Stimulated activated naive B cell treated with anti-CD40 and anti-IgM and Interleukin-4, amounts not matched to agents 10 μg/mL and 1 μg/mL and 100 μg/mL, for 72 hours (primary cell): Measurements from ENCODE around the gene PPP2R2B.

Source experiments
- ATAC-seq, 2 donors: fragments of 150-1000 bp; cut with Tn5 transposase; replicated peaks; 2 replicates each; pipeline ENCODE4 v1.10.0; 2021; ENCODE audit warnings: moderate library complexity in 1 of 2
- DNase-seq: peaks from one replicate; pipeline ENCODE4 v3.0.0; 2021
- H3K27ac Mint-ChIP-seq: one replicate; pipeline ENCODE4 v1.8.0; 2022; ENCODE audit warnings: mild to moderate bottlenecking, mixed read lengths
- H3K27me3 Mint-ChIP-seq, 2 donors: one replicate each; pipeline ENCODE4 v1.8.0; 2022; ENCODE audit warnings: mixed read lengths in 2 of 2
- H3K36me3 Mint-ChIP-seq, 2 donors: one replicate each; pipeline ENCODE4 v1.8.0; 2022; ENCODE audit warnings: mixed read lengths in 2 of 2, mild to moderate bottlenecking in 1 of 2
- H3K4me1 Mint-ChIP-seq, 2 donors: one replicate each; pipeline ENCODE4 v1.8.0; 2022; ENCODE audit warnings: mixed read lengths in 2 of 2, mild to moderate bottlenecking in 1 of 2
- H3K4me3 Mint-ChIP-seq, 2 donors: one replicate each; pipeline ENCODE4 v1.8.0; 2022; ENCODE audit warnings: mild to moderate bottlenecking in 2 of 2, mixed read lengths in 2 of 2, moderate library complexity in 1 of 2
- H3K9me3 Mint-ChIP-seq, 2 donors: one replicate each; pipeline ENCODE4 v1.8.0; 2022; ENCODE audit warnings: mixed read lengths in 2 of 2, mild to moderate bottlenecking in 1 of 2

The PPP2R2B gene

GRCh38 chr5:146683861-146684260 is 194.7 kb downstream of the PPP2R2B start:
- Mint-ChIP-seq H3K4me3 (no peak overlapping the region), H3K4me1 (no peaks in the 10 kb centered on the region), H3K36me3 (no peaks in the 10 kb centered on the region)

GRCh38 chr5:146682899-146683532 is 195.5 kb downstream of the PPP2R2B start:
- Mint-ChIP-seq H3K27me3 (no peaks in the 10 kb centered on the region), H3K9me3 (no peaks in the 10 kb centered on the region), H3K4me1 (no peaks in the 10 kb centered on the region), H3K27ac (no peak overlapping the region), H3K4me3 (no peak overlapping the region), H3K36me3 (no peaks in the 10 kb centered on the region)
- no peak for ATAC-seq
- DNase-seq: no peak

More at GRCh38 chr5:146683861-146684260, 194.7 kb downstream of the PPP2R2B start:
- Mint-ChIP-seq H3K27me3 (no peaks in the 10 kb centered on the region), H3K9me3 (no peaks in the 10 kb centered on the region), H3K27ac (no peak overlapping the region)
- DNase-seq: no peak
- ATAC-seq: no peak

GRCh38 chr5:146681585-146682105 is 196.9 kb downstream of the PPP2R2B start:
- Mint-ChIP-seq H3K4me3 (no peak overlapping the region), H3K9me3 (no peaks in the 10 kb centered on the region), H3K36me3 (no peaks in the 10 kb centered on the region), H3K27me3 (no peaks in the 10 kb centered on the region), H3K27ac (no peak overlapping the region), H3K4me1 (no peaks in the 10 kb centered on the region)
- no peak for DNase-seq
- no peak for ATAC-seq

GRCh38 chr5:146680846-146681584 is 197.5 kb downstream of the PPP2R2B start:
- H3K36me3 Mint-ChIP-seq: no peaks in the 10 kb centered on the region
- H3K4me3 Mint-ChIP-seq: no peak overlapping the region
- DNase-seq (no peak), ATAC-seq (no peak)
- peaks cover 0 to 4% of the 10 kb centered on the region in 2 donors for H3K27me3 Mint-ChIP-seq
- H3K27ac Mint-ChIP-seq: no peak overlapping the region
- no peaks in the 10 kb centered on the region for H3K4me1 Mint-ChIP-seq
- no peaks in the 10 kb centered on the region for H3K9me3 Mint-ChIP-seq

GRCh38 chr5:146675636-146676035 is 202.9 kb downstream of the PPP2R2B start:
- DNase-seq: no peak
- Mint-ChIP-seq H3K27ac (no peak overlapping the region), H3K27me3 (peaks cover 6 to 7% of the 10 kb centered on the region in 2 donors), H3K4me1 (peaks cover 0 to 4% of the 10 kb centered on the region in 2 donors), H3K36me3 (no peaks in the 10 kb centered on the region), H3K9me3 (no peaks in the 10 kb centered on the region), H3K4me3 (no peak overlapping the region)
- ATAC-seq: no peak

- ATAC-seq (no peak), DNase-seq (no peak)
- Mint-ChIP-seq H3K36me3 (no peaks in the 10 kb centered on the region), H3K27ac (no peak overlapping the region), H3K9me3 (no peaks in the 10 kb centered on the region), H3K4me3 (no peak overlapping the region), H3K4me1 (peaks cover 0 to 4% of the 10 kb centered on the region in 2 donors), H3K27me3 (peaks cover 6 to 7% of the 10 kb centered on the region in 2 donors)
These were observed 205.7 kb downstream of the PPP2R2B start for GRCh38 chr5:146672866-146673265.

GRCh38 chr5:146671561-146672295 is 206.8 kb downstream of the PPP2R2B start:
- ATAC-seq (no peak), DNase-seq (no peak)
- Mint-ChIP-seq H3K9me3 (no peaks in the 10 kb centered on the region), H3K27ac (no peak overlapping the region), H3K4me1 (peaks cover 0 to 4% of the 10 kb centered on the region in 2 donors), H3K36me3 (no peaks in the 10 kb centered on the region), H3K27me3 (peaks cover 6 to 7% of the 10 kb centered on the region in 2 donors), H3K4me3 (no peak overlapping the region)

GRCh38 chr5:146669656-146670055 is 208.9 kb downstream of the PPP2R2B start:
- no peaks in the 10 kb centered on the region for H3K4me1 Mint-ChIP-seq
- DNase-seq (no peak), ATAC-seq (no peak)
- no peaks in the 10 kb centered on the region for H3K36me3 Mint-ChIP-seq
- no peak overlapping the region for H3K27ac Mint-ChIP-seq
- peaks cover 4 to 6% of the 10 kb centered on the region in 2 donors for H3K27me3 Mint-ChIP-seq
- H3K9me3 Mint-ChIP-seq: no peaks in the 10 kb centered on the region
- no peak overlapping the region for H3K4me3 Mint-ChIP-seq

- no peak overlapping the region for H3K4me3 Mint-ChIP-seq
- no peaks in the 10 kb centered on the region for H3K36me3 Mint-ChIP-seq
- H3K4me1 Mint-ChIP-seq: no peaks in the 10 kb centered on the region
- no peak for ATAC-seq
- no peaks in the 10 kb centered on the region for H3K9me3 Mint-ChIP-seq
- DNase-seq: no peak
- no peak overlapping the region for H3K27ac Mint-ChIP-seq
- H3K27me3 Mint-ChIP-seq: peaks cover 4 to 10% of the 10 kb centered on the region in 2 donors
These were observed 210.8 kb downstream of the PPP2R2B start for GRCh38 chr5:146667633-146668272.

GRCh38 chr5:146662229-146662628 is 216.3 kb downstream of the PPP2R2B start:
- ATAC-seq (no peak), DNase-seq (no peak)
- no peak overlapping the region for H3K27ac Mint-ChIP-seq
- H3K36me3 Mint-ChIP-seq: no peaks in the 10 kb centered on the region
- H3K4me1 Mint-ChIP-seq: no peaks in the 10 kb centered on the region
- H3K9me3 Mint-ChIP-seq: no peaks in the 10 kb centered on the region
- H3K27me3 Mint-ChIP-seq: peaks cover 0 to 4% of the 10 kb centered on the region in 2 donors
- H3K4me3 Mint-ChIP-seq: no peak overlapping the region

- ATAC-seq: no peak
- no peaks in the 10 kb centered on the region for H3K36me3 Mint-ChIP-seq
- DNase-seq: no peak
These were observed 218.1 kb downstream of the PPP2R2B start for GRCh38 chr5:146660376-146660960.

GRCh38 chr5:146659961-146660360 is 218.6 kb downstream of the PPP2R2B start:
- H3K27me3 Mint-ChIP-seq: peaks cover 0 to 4% of the 10 kb centered on the region in 2 donors
- no peaks in the 10 kb centered on the region for H3K9me3 Mint-ChIP-seq
- no peak for DNase-seq
- H3K36me3 Mint-ChIP-seq: no peaks in the 10 kb centered on the region
- no peaks in the 10 kb centered on the region for H3K4me1 Mint-ChIP-seq
- no peak overlapping the region for H3K4me3 Mint-ChIP-seq
- H3K27ac Mint-ChIP-seq: no peak overlapping the region
- no peak for ATAC-seq

More at GRCh38 chr5:146660376-146660960, 218.1 kb downstream of the PPP2R2B start:
- no peak overlapping the region for H3K27ac Mint-ChIP-seq
- no peaks in the 10 kb centered on the region for H3K4me1 Mint-ChIP-seq
- H3K27me3 Mint-ChIP-seq: peaks cover 0 to 4% of the 10 kb centered on the region in 2 donors
- H3K4me3 Mint-ChIP-seq: no peak overlapping the region
- no peaks in the 10 kb centered on the region for H3K9me3 Mint-ChIP-seq

GRCh38 chr5:146656703-146657102 is 221.9 kb downstream of the PPP2R2B start:
- H3K27ac Mint-ChIP-seq: no peak overlapping the region
- H3K4me1 Mint-ChIP-seq: no peaks in the 10 kb centered on the region
- ATAC-seq: no peak
- no peak overlapping the region for H3K4me3 Mint-ChIP-seq
- no peaks in the 10 kb centered on the region for H3K9me3 Mint-ChIP-seq
- DNase-seq: no peak
- no peaks in the 10 kb centered on the region for H3K27me3 Mint-ChIP-seq
- no peaks in the 10 kb centered on the region for H3K36me3 Mint-ChIP-seq

GRCh38 chr5:146653560-146653959 is 225.0 kb downstream of the PPP2R2B start:
- H3K4me3 Mint-ChIP-seq: no peak overlapping the region
- DNase-seq (no peak), ATAC-seq (no peak)
- H3K9me3 Mint-ChIP-seq: no peaks in the 10 kb centered on the region
- H3K36me3 Mint-ChIP-seq: no peaks in the 10 kb centered on the region
- no peaks in the 10 kb centered on the region for H3K27me3 Mint-ChIP-seq
- no peak overlapping the region for H3K27ac Mint-ChIP-seq
- H3K4me1 Mint-ChIP-seq: no peaks in the 10 kb centered on the region
